K562 (cell line): ENCODE results near the gene ADAMTSL2. TPM values are rescaled to one million over a fixed set of nuclear protein-coding genes. Genes with fewer than 3 reads are reported as not detected.

Experiments used
- ATAC-seq: fragments of 200-7000 bp; cut with Tn5 transposase; 3 replicates; pipeline ENCODE4 v1.9.1; 2020; ENCODE audit warnings: moderate library complexity
- BruUV-seq: library from RNA; stranded (reverse); fragments of 400-500 nt; replicated peaks from 2 replicates; lab custom pipeline; 2021; lab: Mats Ljungman, UMichigan
- CTCF ChIA-PET: fragments of 300-600 bp; formaldehyde crosslinking; extraction: SDS; loops from one replicate; lab custom pipeline; 2021; ENCODE audit warnings: low intra/inter-chr PET ratio; lab: Yijun Ruan, JAX
- POLR2A ChIA-PET: fragments of 300-600, 350-650 bp; sonication (Branson Sonifier 250); formaldehyde crosslinking; extraction: SDS; loops from one replicate; lab custom pipeline; 2021; ENCODE audit warnings: antibody characterized with exemption, inconsistent platforms; lab: Yijun Ruan, JAX
- DNase-seq, 4 experiments: peaks; one replicate each; pipeline versions ENCODE4 v3.0.0 to v3.0.0-alpha.2; 2011 to 2018; ENCODE audit warnings: low spot score in 3 of 4, mixed read lengths in 3 of 4; ENCODE audit errors: extremely low read depth in 1 of 4
- FAIRE-seq: peaks from 2 replicates; lab custom pipeline; 2011; peaks lifted over from hg19 to GRCh38; lab: Jason Lieb, UNC
- H2AFZ ChIP-seq: 2 replicates; pipeline ENCODE4 v1.6.0; 2011; ENCODE audit warnings: low read depth, low read length, control low read depth, inconsistent platforms
- H3K27ac ChIP-seq: fragments of 200-600 bp; 3 replicates; pipeline ENCODE4 v1.8.0; 2011; ENCODE audit warnings: low read depth, mild to moderate bottlenecking, control low read depth, inconsistent platforms, low read length, moderate library complexity, mixed read lengths; ENCODE audit errors: extremely low read depth
- H3K27me3 ChIP-seq, 2 experiments: fragments of 300-600 bp in 1 of 2; 2 replicates in 1 of 2; 3 replicates in 1 of 2; pipeline versions ENCODE4 v1.6.0 to v1.8.0; 2011; ENCODE audit warnings: inconsistent platforms in 2 of 2, low read length in 2 of 2, mild to moderate bottlenecking in 1 of 2, mixed read lengths in 1 of 2, moderate library complexity in 1 of 2; ENCODE audit not compliant: control insufficient read depth in 2 of 2, insufficient read depth in 2 of 2
- H3K36me3 ChIP-seq: fragments of 300-600 bp; 3 replicates; pipeline ENCODE4 v1.8.0; 2011; ENCODE audit warnings: mild to moderate bottlenecking, low read length, inconsistent platforms; ENCODE audit not compliant: control insufficient read depth, insufficient read depth
- H3K4me1 ChIP-seq, 2 experiments: fragments of 200-600 bp in 1 of 2; replicated peaks in 1 of 2; 2 replicates in 1 of 2; 3 replicates in 1 of 2; pipeline versions ENCODE4 v1.5.1 to v1.8.0; 2011; ENCODE audit warnings: inconsistent platforms in 2 of 2, low read length in 2 of 2, mild to moderate bottlenecking in 1 of 2, mixed read lengths in 1 of 2, moderate library complexity in 1 of 2; ENCODE audit not compliant: control insufficient read depth in 2 of 2, insufficient read depth in 2 of 2
- H3K4me2 ChIP-seq: 2 replicates; pipeline ENCODE4 v1.6.1; 2011; ENCODE audit warnings: low read length, control low read depth, inconsistent platforms, mixed read lengths; ENCODE audit not compliant: insufficient read depth
- H3K4me3 ChIP-seq: fragments of 200-600 bp; sonication (generic), shearing (Covaris generic); 2 replicates; pipeline ENCODE4 v1.5.1; 2016; ENCODE audit warnings: control low read depth, inconsistent platforms
- H3K79me2 ChIP-seq: fragments of 200-600 bp; 3 replicates; pipeline ENCODE4 v1.8.0; 2011; ENCODE audit warnings: low read length, inconsistent platforms; ENCODE audit not compliant: control insufficient read depth, insufficient read depth
- H3K9ac ChIP-seq, 2 experiments: 2 replicates each; pipeline versions ENCODE4 v1.6.0 to v1.6.1; 2011; ENCODE audit warnings: low read depth in 2 of 2, low read length in 2 of 2, control low read depth in 1 of 2, inconsistent platforms in 1 of 2, mild to moderate bottlenecking in 1 of 2, mixed read lengths in 1 of 2; ENCODE audit not compliant: insufficient read depth in 1 of 2
- H3K9me1 ChIP-seq: one replicate; pipeline ENCODE4 v1.6.0; 2011; ENCODE audit warnings: inconsistent platforms, mild to moderate bottlenecking, low read length, moderate library complexity; ENCODE audit not compliant: control insufficient read depth, insufficient read depth
- H3K9me3 ChIP-seq: replicated peaks from 2 replicates; pipeline ENCODE4 v1.5.1; 2011; ENCODE audit warnings: low read depth, low read length, inconsistent platforms; ENCODE audit not compliant: control insufficient read depth, insufficient read depth
- H4K20me1 ChIP-seq: replicated peaks from 2 replicates; pipeline ENCODE4 v1.6.1; 2011; ENCODE audit warnings: low read length, inconsistent platforms, mixed read lengths; ENCODE audit not compliant: control insufficient read depth, insufficient read depth
- ARID1B ChIP-seq: fragments of 450-650 bp; IDR thresholded peaks from 2 replicates; pipeline ENCODE4 v1.6.1; 2016; ENCODE audit warnings: antibody characterized with exemption, mild to moderate bottlenecking, inconsistent platforms
- ATF1 ChIP-seq, 2 experiments: fragments of 450-650 bp in 1 of 2; IDR thresholded peaks; 2 replicates each; pipeline ENCODE4 v1.6.1; 2016; ENCODE audit warnings: missing compliant biosample characterization in 1 of 2, missing genetic modification characterization in 1 of 2
- ELK1 ChIP-seq: sonication (generic); formaldehyde crosslinking; IDR thresholded peaks from 2 replicates; pipeline ENCODE4 v1.8.1; 2022; ENCODE audit warnings: missing genetic modification reagents
- FOS ChIP-seq: IDR thresholded peaks from 3 replicates; pipeline ENCODE4 v1.6.1; 2011; ENCODE audit not compliant: insufficient read length; ENCODE audit errors: extremely low read depth
- HDAC8 ChIP-seq: fragments of 450-650 bp; IDR thresholded peaks from 2 replicates; pipeline ENCODE4 v1.6.1; 2016; ENCODE audit warnings: mild to moderate bottlenecking, missing genetic modification characterization, moderate library complexity, missing compliant biosample characterization
- HMG20A ChIP-seq: fragments of 450-650 bp; formaldehyde crosslinking; conservative IDR thresholded peaks from 2 replicates; pipeline ENCODE4 v1.4.0; 2020; ENCODE audit warnings: mild to moderate bottlenecking, mixed read lengths
- MECOM ChIP-seq: fragments of 250-450 bp; sonication (Bioruptor Pico); IDR thresholded peaks from 2 replicates; pipeline ENCODE4 v1.8.0; 2022; ENCODE audit warnings: inconsistent platforms
- MTA2 ChIP-seq: fragments of 450-650 bp; IDR thresholded peaks from 2 replicates; pipeline ENCODE4 v1.6.1; 2016; ENCODE audit warnings: low read depth
- POLR2AphosphoS2 ChIP-seq: IDR thresholded peaks from 2 replicates; pipeline ENCODE4 v1.6.1; 2012; ENCODE audit warnings: low read length, improper control_type of control experiment
- PPARD ChIP-seq: fragments of 250-450 bp; sonication (Bioruptor Pico); IDR thresholded peaks from 2 replicates; pipeline ENCODE4 v1.8.0; 2022; ENCODE audit warnings: inconsistent platforms, mild to moderate bottlenecking, moderate library complexity
- PTTG1 ChIP-seq: fragments of 450-650 bp; IDR thresholded peaks from 2 replicates; pipeline ENCODE4 v1.6.1; 2016; ENCODE audit warnings: low read depth, mild to moderate bottlenecking, missing genetic modification characterization, missing compliant biosample characterization
- TAF1 ChIP-seq: IDR thresholded peaks from 2 replicates; pipeline ENCODE4 v1.6.1; 2011; ENCODE audit warnings: mild to moderate bottlenecking, low read length, moderate library complexity; ENCODE audit not compliant: insufficient read depth, control insufficient read depth, severe bottlenecking; ENCODE audit errors: extremely low read depth
- TBP ChIP-seq: optimal IDR thresholded peaks from 2 replicates; pipeline ENCODE3; 2011; ENCODE audit warnings: low read depth, low read length, improper control_type of control experiment
- TSC22D4 ChIP-seq: fragments of 450-650 bp; IDR thresholded peaks from 2 replicates; pipeline ENCODE4 v1.6.1; 2016; ENCODE audit warnings: missing genetic modification characterization, missing biosample characterization, control low read depth
- ZNF395 ChIP-seq: fragments of 200-800 bp; sonication (Bioruptor generic); IDR thresholded peaks from 2 replicates; pipeline ENCODE4 v1.6.1; 2017; ENCODE audit warnings: missing genetic modification characterization, missing compliant biosample characterization
- ZNF561 ChIP-seq: fragments of 450-650 bp; formaldehyde crosslinking; conservative IDR thresholded peaks from 2 replicates; pipeline ENCODE4 v1.4.0; 2020; ENCODE audit warnings: mild to moderate bottlenecking, moderate library complexity
- ZNF830 ChIP-seq: fragments of 250-450 bp; sonication (Bioruptor Pico); IDR thresholded peaks from 2 replicates; pipeline ENCODE4 v1.5.0; 2021; ENCODE audit warnings: mild to moderate bottlenecking
- ZSCAN32 ChIP-seq: fragments of 450-650 bp; formaldehyde crosslinking; IDR thresholded peaks from 2 replicates; pipeline ENCODE4 v1.4.0; 2020; ENCODE audit warnings: mild to moderate bottlenecking, moderate library complexity
- WGBS: fragments of 100-300 bp; shearing (Covaris generic); methylation state at CpG from one replicate; pipeline ENCODE4 v1.1.6; 2016; ENCODE audit warnings: low coverage, mixed read lengths; ENCODE audit not compliant: insufficient coverage; ENCODE audit errors: missing lambda C conversion rate; 5-methylcytosine and 5-hydroxymethylcytosine counted together
- in situ Hi-C: fragments of 300-500 bp; cut with MboI; formaldehyde crosslinking; loops from 4 replicates; pipeline ENCODE4 v1.15.0; 2018; ENCODE audit warnings: inconsistent platforms, mixed read lengths
- intact Hi-C: fragments of 100-400 bp; cut with micrococcal nuclease; formaldehyde crosslinking; loops from 2 replicates; pipeline ENCODE4 v1.14.2; 2022
- polyA plus RNA-seq, 8 experiments: library from polyadenylated mRNA; depleted of rRNA in 4 of 8; stranded (reverse) in 5 of 8; unstranded in 3 of 8; fragments of >200 nt; fragmentation: Nextera tagmentation in 2 of 8; fragmentation: Illumina TruSeq in 1 of 8; extraction: Ambion mirVana in 2 of 8; extraction: Trizol in 1 of 8; gene quantifications; 2 replicates each; pipeline versions ENCODE4 v1.2.1 to v1.2.3, GENCODE V29; 2011 to 2014; ENCODE audit warnings: inconsistent platforms in 1 of 8, missing spikeins in 1 of 8
- total RNA-seq, 7 experiments: library from RNA; depleted of rRNA in 6 of 7; stranded (reverse); fragments of >200 nt in 6 of 7; fragmentation: Illumina TruSeq in 2 of 7; extraction: Trizol in 2 of 7; gene quantifications; 2 replicates each; pipeline versions ENCODE4 v1.2.1 to v1.2.3, GENCODE V29; 2011 to 2021; ENCODE audit warnings: low replicate concordance in 1 of 7
- TF ChIP-seq, protein P1 (sequence below): fragments of 450-650 bp; IDR thresholded peaks from 2 replicates; pipeline ENCODE4 v1.6.1; 2014; ENCODE audit warnings: low read depth, mild to moderate bottlenecking, moderate library complexity, borderline replicate concordance

Gene ADAMTSL2
- total and polyA plus RNA-seq, 9 of the 15 experiments (the other 6 are each of a cell fraction or from before 2014, with no cell fraction given) = 0.04 TPM; not detected in 8

GRCh38 chr9:133579601-133580418, 45.3 kb downstream of the ADAMTSL2 start (continued):
- TF ChIP-seq ZSCAN32 (no peak), TBP (no peak), ATF1 (CRISPR knock-in tag; IDR thresholded peaks at IDR 0.05) (no peak), ATF1 (tag; IDR thresholded peaks at IDR 0.05) (no peak), HDAC8 (tag) (no peak)
- TF ChIP-seq, protein P1, sequence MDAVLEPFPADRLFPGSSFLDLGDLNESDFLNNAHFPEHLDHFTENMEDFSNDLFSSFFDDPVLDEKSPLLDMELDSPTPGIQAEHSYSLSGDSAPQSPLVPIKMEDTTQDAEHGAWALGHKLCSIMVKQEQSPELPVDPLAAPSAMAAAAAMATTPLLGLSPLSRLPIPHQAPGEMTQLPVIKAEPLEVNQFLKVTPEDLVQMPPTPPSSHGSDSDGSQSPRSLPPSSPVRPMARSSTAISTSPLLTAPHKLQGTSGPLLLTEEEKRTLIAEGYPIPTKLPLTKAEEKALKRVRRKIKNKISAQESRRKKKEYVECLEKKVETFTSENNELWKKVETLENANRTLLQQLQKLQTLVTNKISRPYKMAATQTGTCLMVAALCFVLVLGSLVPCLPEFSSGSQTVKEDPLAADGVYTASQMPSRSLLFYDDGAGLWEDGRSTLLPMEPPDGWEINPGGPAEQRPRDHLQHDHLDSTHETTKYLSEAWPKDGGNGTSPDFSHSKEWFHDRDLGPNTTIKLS = no peak

DNA sequence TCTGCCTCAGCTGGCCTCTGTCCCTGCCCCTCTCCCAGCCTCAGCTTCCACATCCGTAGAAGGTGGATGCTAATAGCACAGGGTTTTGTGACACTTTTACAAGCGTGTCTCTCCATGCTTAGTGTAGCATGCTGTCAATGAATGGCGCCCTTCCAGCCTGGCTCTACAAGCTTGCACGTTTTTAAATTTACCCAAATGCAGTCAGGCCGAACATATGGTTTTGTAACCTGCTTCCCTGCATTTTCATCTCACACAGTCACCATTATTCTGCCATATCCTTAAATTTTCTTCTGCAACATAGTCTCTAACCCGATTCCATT, 45.9 kb downstream of the ADAMTSL2 start:
- BruUV-seq = no TSS peak
- DNase-seq = no peak
- no peak overlapping the region for H3K27ac ChIP-seq
- FAIRE-seq = no peak
- no peak for ATAC-seq
- H3K4me1 ChIP-seq = peaks cover 0 to 22% of the 10 kb centered on the region in 2 experiments; a peak in 2 of 5 replicates
- in situ Hi-C loops (no loop called here), intact Hi-C loops (no loop called here)
- H3K79me2 ChIP-seq = no peaks in the 10 kb centered on the region
- no peaks in the 10 kb centered on the region for H3K36me3 ChIP-seq
- H3K9me3 ChIP-seq = no peaks in the 10 kb centered on the region
- H3K9me1 ChIP-seq = no peaks in the 10 kb centered on the region
- H3K9ac ChIP-seq = no peak overlapping the region
- H2AFZ ChIP-seq = no peak overlapping the region
- peaks cover 15% of the 10 kb centered on the region for H4K20me1 ChIP-seq
- CTCF ChIA-PET = no interaction called here
- no peak for TF ChIP-seq MECOM (CRISPR knock-in tag)
- TF ChIP-seq ZNF830 = no peak
- no peak for TF ChIP-seq PPARD
- no peak for TF ChIP-seq TAF1
- TF ChIP-seq FOS = no peak
- TF ChIP-seq ELK1 (CRISPR knock-in tag) = no peak
- no peak for TF ChIP-seq POLR2AphosphoS2
- no peak for TF ChIP-seq ZNF395 (CRISPR knock-in tag)
- TF ChIP-seq TSC22D4 (tag) = no peak
- no peak for TF ChIP-seq PTTG1 (tag)
- no peak for TF ChIP-seq ARID1B
- no peak for TF ChIP-seq ZNF561 (CRISPR knock-in tag)
- no peak for TF ChIP-seq MTA2
- TF ChIP-seq HMG20A = no peak
- 0% methylated on average over 6 of the region's 6 CpGs for WGBS
- H3K4me2 ChIP-seq = no peak overlapping the region
- POLR2A ChIA-PET = no interaction called here
- H3K27me3 ChIP-seq = peaks cover 43 to 89% of the 10 kb centered on the region in 2 experiments; a peak in 4 of 5 replicates
- no peak overlapping the region for H3K4me3 ChIP-seq
